PC-3 (cell line): ENCODE measurements around the gene CFAP57.

Experiments
- EZH2 ChIP-seq: fragments of 300-600 bp; sonication (generic); IDR thresholded peaks from one replicate; pipeline ENCODE4 v1.6.1; 2017; ENCODE audit warnings: antibody characterized with exemption, mild to moderate bottlenecking, low read length; ENCODE audit not compliant: unreplicated experiment
- EZH2phosphoT487 ChIP-seq: fragments of 300-600 bp; sonication (generic); IDR thresholded peaks from 2 replicates; pipeline ENCODE4 v1.6.1; 2018; ENCODE audit warnings: mild to moderate bottlenecking, antibody characterized with exemption, low read length, borderline replicate concordance
- TF ChIP-seq, protein P1 (sequence below): fragments of 300-600 bp; sonication (generic); conservative IDR thresholded peaks from 2 replicates; pipeline ENCODE4 v1.5.1; 2017; ENCODE audit warnings: antibody characterized with exemption, low read depth, mild to moderate bottlenecking, low read length

DNA sequence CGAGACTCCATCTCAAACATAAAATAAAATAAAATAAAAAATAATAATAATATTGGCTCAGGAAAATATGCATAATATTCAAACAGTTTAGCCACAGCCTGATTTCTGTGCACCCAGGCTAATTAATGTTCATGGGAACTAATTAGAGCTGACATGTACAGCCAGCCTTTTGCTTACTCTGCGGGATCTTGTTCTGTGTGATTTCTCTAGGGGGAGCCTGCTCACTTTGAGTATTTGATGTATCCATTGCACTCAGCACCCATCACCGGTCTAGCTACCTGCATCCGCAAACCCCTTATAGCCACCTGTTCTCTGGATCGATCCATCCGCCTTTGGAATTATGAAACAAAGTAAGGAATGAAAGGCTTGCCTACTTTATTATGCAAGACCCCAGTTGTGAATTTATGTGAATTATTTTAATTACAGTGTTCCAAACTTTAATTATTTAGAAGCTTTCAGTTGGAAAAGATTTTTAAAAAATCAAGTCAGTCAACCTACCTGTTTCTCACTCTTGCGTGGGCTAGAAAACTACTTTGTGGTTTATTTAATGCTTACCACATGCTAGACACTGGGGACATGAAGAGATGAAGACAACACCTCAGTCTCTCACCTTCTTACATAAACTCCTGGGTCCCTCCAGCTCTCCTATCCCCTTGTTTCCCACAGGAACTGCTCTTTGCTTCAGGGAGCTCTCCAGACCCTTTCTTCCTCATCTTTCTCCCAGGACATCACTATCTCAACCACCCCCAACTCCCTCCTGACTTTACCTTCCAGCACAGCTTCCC, 25.4 kb downstream of the CFAP57 start:
- TF ChIP-seq, protein P1, sequence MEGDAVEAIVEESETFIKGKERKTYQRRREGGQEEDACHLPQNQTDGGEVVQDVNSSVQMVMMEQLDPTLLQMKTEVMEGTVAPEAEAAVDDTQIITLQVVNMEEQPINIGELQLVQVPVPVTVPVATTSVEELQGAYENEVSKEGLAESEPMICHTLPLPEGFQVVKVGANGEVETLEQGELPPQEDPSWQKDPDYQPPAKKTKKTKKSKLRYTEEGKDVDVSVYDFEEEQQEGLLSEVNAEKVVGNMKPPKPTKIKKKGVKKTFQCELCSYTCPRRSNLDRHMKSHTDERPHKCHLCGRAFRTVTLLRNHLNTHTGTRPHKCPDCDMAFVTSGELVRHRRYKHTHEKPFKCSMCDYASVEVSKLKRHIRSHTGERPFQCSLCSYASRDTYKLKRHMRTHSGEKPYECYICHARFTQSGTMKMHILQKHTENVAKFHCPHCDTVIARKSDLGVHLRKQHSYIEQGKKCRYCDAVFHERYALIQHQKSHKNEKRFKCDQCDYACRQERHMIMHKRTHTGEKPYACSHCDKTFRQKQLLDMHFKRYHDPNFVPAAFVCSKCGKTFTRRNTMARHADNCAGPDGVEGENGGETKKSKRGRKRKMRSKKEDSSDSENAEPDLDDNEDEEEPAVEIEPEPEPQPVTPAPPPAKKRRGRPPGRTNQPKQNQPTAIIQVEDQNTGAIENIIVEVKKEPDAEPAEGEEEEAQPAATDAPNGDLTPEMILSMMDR = 0 out of 2 replicates have a peak, but pooled peaks have one; percentile 17
- TF ChIP-seq EZH2 (no peak), EZH2phosphoT487 (no peak)
